HG03108 (cell line): ENCODE data around the gene CTSC.
A peak's percentile ranks its signal among the peaks of the same experiment; 100 is the strongest.
"Not testable (repeated sequence)": the region's sequence is repeated elsewhere in the genome, so short reads cannot be mapped to it uniquely, and the experiment has no call there.

Experiments
- ATAC-seq: cut with Tn5 transposase; IDR thresholded peaks from one replicate; pipeline ENCODE4 v1.9.1; 2021; ENCODE audit warnings: moderate library complexity; ENCODE audit not compliant: unreplicated experiment

CTSC gene

DNA sequence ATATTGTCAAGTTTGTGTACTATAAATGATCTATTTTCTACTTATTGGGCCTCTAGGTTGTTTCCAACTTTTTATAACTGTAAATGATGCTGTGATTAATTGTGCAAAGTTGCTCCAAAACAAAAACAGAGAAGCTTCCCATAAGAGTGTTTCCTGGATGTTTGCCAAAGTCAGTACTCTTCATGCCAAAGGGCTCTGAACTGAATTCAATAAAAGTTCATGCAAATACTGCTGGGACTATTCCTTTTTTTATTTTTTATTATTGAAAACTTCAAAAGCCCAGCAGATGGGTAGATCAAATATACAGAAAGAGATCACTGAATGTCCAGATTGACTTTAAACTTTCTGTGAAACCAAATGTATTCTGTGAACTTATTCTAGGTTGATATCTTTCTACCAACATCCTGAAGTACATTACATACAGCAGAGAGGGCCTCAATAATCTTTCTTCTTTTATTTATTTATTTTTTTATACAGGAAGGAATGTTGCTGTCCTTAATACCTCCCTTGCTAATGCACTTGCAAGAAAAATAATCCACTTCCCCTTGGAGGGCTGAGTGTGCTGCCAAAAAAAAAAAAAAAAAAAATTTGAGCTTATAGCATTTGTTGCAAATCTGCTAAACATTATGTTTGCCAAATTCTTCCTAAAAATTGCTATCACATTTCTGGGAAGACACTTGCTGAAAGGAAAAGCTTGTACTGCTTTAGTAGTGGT, 53.0 kb downstream of the CTSC start:
- no peak for ATAC-seq

GRCh38 chr11:88282747-88283515, 54.6 kb downstream of the CTSC start:
- no peak for ATAC-seq

GRCh38 chr11:88281317-88281712, 56.2 kb downstream of the CTSC start:
- no peak for ATAC-seq

DNA sequence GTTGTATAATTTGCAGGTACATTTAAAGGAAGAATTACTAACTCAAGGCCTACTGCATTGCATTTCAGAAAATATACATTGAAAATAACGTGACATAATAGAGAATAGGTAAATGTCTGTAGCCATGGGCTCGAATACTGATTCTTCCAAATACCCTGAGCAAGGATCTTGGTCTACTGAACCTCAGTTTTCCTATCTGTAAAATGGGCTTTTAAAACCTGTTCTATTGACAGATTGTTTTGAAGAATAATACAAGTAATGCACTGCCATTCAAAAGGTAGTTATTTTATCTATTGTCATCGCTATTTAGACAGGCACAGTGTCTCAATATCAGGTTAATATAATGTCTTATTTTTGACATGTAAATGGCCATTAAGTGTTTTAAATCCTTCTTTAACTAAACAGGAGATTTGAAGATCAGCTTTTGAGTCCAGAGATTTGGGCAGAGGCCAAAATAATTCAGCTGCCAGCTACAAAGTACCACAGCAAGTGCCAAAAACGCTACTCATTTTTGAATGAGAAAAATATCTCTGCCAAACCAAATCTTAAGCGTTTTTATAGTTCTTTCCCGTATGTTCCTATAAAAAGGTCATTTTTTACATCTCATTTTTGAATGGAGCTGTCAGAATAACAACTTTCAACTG, 56.7 kb downstream of the CTSC start:
- ATAC-seq = no peak

GRCh38 chr11:88277349-88277915, 60.1 kb downstream of the CTSC start:
- no peak for ATAC-seq

GRCh38 chr11:88275636-88276035, 61.9 kb downstream of the CTSC start:
- ATAC-seq = no peak

DNA sequence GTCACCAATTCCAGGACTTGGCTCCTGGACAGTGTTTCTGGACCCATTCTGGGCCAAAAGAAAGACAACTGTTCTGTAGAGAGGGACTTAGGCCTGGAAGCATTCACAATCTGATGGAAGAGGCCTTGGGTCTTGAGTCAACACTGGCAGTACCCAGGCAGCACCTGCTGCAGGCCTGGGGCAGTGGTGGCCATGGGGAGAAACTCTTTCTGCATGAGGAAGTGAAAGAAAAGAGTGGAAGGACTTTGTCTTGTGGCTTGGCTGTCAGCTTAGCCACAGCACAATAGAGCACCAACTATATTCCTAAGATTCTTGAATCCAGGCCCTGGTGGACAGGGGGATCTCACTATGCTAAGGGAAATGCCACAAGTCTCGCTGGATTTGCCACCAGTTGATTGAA, 70.6 kb downstream of the CTSC start:
- ATAC-seq = peak; percentile 67

- no peak for ATAC-seq
Observed at GRCh38 chr11:88266157-88266556, 71.4 kb downstream of the CTSC start.

GRCh38 chr11:88259431-88259830, 78.1 kb downstream of the CTSC start:
- ATAC-seq = no peak

DNA sequence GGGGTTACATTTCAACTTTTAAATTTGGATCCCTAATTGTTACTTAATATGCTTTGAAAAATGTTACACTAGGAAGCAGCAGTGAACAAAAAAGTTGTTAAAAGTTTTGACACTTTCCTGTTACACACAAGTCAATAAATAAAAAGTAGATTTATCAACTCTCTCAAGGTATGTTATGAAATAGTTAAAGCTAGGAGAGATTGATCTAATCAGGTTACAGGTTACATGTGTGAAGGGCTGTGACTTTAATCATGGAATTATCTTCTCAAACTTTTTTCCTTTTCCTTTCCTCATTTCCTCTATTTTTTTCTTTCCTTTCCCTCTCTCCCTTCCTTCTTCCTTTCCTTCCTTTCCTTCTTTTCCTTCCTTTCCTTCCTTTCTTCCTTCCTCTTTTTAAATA, 85.3 kb downstream of the CTSC start:
- no peak for ATAC-seq

DNA sequence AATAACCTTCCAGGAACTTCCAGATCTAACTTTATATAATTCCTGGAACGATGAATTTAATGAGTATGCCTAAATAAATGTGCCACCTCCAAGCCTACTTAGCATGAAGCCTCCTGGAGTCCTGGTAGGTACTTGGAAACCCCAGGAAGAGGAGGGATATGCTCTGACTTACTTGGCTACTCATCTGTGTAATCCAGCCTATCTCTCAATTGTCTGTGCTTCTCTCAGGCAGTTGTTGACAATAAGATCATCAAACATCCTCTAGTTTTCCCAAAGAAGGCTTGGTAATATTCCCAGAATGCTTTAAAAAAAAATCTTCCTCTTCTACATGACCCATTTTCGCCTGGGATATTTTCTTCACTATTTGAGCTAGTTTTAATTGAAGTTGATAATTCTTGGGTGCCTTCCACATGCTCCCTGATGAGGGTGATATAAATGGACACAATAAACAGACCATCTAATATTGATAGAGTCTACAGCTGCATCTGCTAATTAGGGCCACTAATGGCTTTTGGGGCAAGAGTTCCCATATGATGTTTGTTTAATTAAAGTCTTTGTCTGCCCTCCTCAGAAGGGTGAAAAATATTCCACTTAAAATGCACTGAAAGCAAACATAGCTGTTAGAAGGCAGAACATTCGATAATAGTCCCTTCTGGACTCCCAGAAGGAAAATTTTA, 86.8 kb downstream of the CTSC start:
- ATAC-seq = no peak

DNA sequence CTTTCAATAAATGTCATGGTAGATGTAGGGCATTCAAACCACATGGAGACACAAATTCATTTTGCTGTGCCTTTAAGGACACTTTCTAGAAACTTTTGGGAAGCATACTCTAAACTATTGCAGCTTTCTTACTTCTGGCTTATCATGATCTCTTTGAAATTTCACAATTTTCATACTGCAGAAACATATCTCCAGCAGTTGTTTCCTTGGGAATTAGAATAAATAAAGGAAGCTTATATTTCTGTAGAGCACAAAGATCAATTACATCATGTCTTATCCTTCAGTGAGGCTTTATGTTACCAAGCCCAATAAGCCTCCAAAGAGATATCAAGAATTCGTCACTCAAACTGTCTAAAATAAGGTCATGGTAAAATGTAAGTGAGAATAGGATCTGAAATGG, 87.8 kb downstream of the CTSC start:
- ATAC-seq = no peak

DNA sequence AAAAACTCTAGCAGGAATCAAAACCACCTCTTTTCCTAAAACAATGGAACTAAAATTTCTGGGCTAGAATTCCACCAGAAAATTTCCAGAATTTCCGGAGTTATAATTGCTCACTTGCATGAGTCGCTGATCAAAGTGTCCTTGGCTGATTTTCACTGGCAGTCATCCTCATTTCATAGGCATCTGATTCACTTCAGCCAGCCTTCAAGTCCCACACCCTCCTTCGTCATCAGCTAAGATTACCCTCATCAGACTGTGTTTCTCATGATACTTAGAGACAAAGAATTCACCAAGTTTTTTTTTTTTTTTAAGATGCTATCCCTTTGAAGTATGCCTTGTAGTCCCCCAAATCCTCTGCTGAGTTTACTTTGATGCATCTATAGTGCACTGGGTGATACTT, 90.8 kb downstream of the CTSC start:
- no peak for ATAC-seq

GRCh38 chr11:88245576-88245975, 92.0 kb downstream of the CTSC start:
- ATAC-seq = not testable (repeated sequence)
